ENCODE results near the gene GRPR. TPM values are rescaled to one million over a fixed set of nuclear protein-coding genes. Genes with fewer than 3 reads are reported as not detected.
"Not testable (repeated sequence)": the region's sequence is repeated elsewhere in the genome, so short reads cannot be mapped to it uniquely, and the experiment has no call there.

Gene GRPR
- total and polyA plus RNA-seq, 7 donors: 0.19 to 2.8 (median 0.83) TPM; not detected in 2

- intact Hi-C loops (cut with DNase I): no loop called here
- Histone ChIP-seq H3K4me1 (peaks cover 0 to 10% (median 0%) of the 10 kb centered on the region in 4 donors), H3K27me3 (no peaks in the 10 kb centered on the region), H3K36me3 (no peaks in the 10 kb centered on the region), H3K4me3 (no peak overlapping the region), H3K27ac (peak overlapping the region in 1 of 4 donors; percentile 59), H3K9me3 (no peaks in the 10 kb centered on the region)
- TF ChIP-seq CTCF (IDR thresholded peaks at IDR 0.05) (no peak), EP300 (IDR thresholded peaks at IDR 0.05) (no peak), POLR2A (IDR thresholded peaks at IDR 0.05) (no peak), POLR2AphosphoS5 (IDR thresholded peaks at IDR 0.05) (no peak)
- DNase-seq: no peak
Measured at GRCh38 chrX:16140983-16141382, 17.6 kb downstream of the GRPR start.

DNA sequence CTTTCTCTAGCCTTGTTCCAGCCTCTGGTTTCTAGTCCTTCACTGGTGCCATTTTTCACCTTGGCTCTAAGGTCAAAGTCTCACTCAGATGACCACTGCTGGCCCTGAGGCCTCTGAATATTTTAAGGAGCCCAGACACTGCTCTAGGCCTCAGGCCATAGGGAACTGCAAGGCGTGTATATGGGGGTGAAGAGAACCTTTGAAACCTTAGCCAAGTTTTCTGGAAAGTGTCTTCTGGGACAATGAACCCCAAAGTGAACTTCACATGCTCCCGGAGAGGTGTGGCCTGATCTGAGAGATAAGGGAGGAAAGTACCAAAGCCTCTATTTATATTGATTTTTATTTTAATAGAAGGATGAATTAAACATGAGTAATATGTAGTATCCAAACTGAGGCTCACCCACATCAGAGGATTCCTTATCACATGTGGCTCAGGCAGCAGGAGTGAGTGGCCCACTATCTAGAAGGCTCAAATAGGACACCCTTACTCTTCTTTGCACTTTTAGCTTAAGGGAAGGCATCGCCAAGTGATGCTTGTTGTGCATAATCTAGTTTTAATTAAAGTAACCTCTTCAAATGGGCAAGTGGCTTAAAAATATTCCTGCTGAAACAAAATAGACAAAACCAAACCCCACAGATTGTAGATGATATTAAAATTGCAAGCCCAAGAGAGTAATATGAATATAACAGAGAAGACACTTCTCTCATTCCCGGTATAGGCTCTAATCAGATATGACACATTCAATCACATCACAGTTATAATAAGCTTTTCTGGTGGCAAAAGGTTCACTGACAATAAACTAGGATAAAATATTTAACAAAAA lies 18.3 kb downstream of the GRPR start:
- WGBS, 2 donors: 90 to 91% methylated on average over 4 of the region's 4 CpGs
- no peaks in the 10 kb centered on the region for H3K9me3 ChIP-seq

GRCh38 chrX:16142246-16142558 lies 18.8 kb downstream of the GRPR start:
- Histone ChIP-seq H3K9me3 (no peaks in the 10 kb centered on the region), H3K4me1 (peaks cover 0 to 10% (median 0%) of the 10 kb centered on the region in 4 donors), H3K27ac (peak overlapping the region in 1 of 4 donors; percentile 45), H3K36me3 (no peaks in the 10 kb centered on the region), H3K4me3 (no peak overlapping the region), H3K27me3 (no peaks in the 10 kb centered on the region)
- TF ChIP-seq POLR2A (IDR thresholded peaks at IDR 0.05) (no peak), EP300 (IDR thresholded peaks at IDR 0.05) (no peak), POLR2AphosphoS5 (IDR thresholded peaks at IDR 0.05) (no peak), CTCF (IDR thresholded peaks at IDR 0.05) (no peak)
- intact Hi-C loops (cut with DNase I): no loop called here
- no peak for DNase-seq

More for the DNA sequence above, 18.3 kb downstream of the GRPR start:
- no peaks in the 10 kb centered on the region for H3K36me3 ChIP-seq
- DNase-seq: no peak
- no peak overlapping the region for H3K4me3 ChIP-seq
- peaks cover 0 to 10% (median 0%) of the 10 kb centered on the region in 4 donors for H3K4me1 ChIP-seq
- H3K27me3 ChIP-seq: no peaks in the 10 kb centered on the region
- intact Hi-C loops (cut with DNase I): no loop called here
- TF ChIP-seq POLR2A (IDR thresholded peaks at IDR 0.05) (no peak), EP300 (IDR thresholded peaks at IDR 0.05) (no peak), POLR2AphosphoS5 (IDR thresholded peaks at IDR 0.05) (no peak), CTCF (IDR thresholded peaks at IDR 0.05) (no peak)
- peak overlapping the region in 1 of 4 donors; percentile 59 for H3K27ac ChIP-seq

GRCh38 chrX:16143968-16144367 lies 20.6 kb downstream of the GRPR start:
- intact Hi-C loops (cut with DNase I): no loop called here
- Histone ChIP-seq H3K9me3 (no peaks in the 10 kb centered on the region), H3K27me3 (no peaks in the 10 kb centered on the region), H3K36me3 (no peaks in the 10 kb centered on the region), H3K4me3 (no peak overlapping the region), H3K4me1 (peaks cover 0 to 10% (median 0%) of the 10 kb centered on the region in 4 donors), H3K27ac (peak overlapping the region in 1 of 4 donors; percentile 45)
- no peak for DNase-seq
- TF ChIP-seq POLR2A (IDR thresholded peaks at IDR 0.05): no peak
- TF ChIP-seq EP300 (IDR thresholded peaks at IDR 0.05): no peak
- TF ChIP-seq CTCF (IDR thresholded peaks at IDR 0.05): no peak
- TF ChIP-seq POLR2AphosphoS5 (IDR thresholded peaks at IDR 0.05): no peak

DNA sequence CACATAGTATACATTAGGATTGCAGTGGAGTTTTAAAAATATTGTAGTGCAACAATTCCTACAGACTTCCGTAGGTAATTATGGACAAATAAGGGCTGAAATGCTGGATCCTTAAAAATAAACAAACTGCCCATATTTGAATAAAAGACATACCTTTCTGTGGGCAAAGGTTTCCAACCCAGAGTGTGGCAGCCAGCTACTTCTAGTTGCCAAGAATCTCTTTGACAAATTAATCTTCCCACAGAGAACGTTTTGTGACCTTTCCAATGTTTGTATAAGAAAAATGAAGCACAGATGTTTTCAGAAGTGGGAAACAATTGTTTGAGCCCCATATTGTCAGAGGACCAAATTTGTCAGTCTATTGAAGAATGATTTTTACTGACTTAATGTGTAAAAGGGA lies 21.1 kb downstream of the GRPR start:
- TF ChIP-seq POLR2A (IDR thresholded peaks at IDR 0.05) (no peak), CTCF (IDR thresholded peaks at IDR 0.05) (no peak), EP300 (IDR thresholded peaks at IDR 0.05) (no peak), POLR2AphosphoS5 (IDR thresholded peaks at IDR 0.05) (no peak)
- no peaks in the 10 kb centered on the region for H3K27me3 ChIP-seq
- intact Hi-C loops (cut with DNase I): no loop called here
- H3K27ac ChIP-seq: peak overlapping the region in 1 of 4 donors; percentile 45
- no peaks in the 10 kb centered on the region for H3K9me3 ChIP-seq
- peaks cover 0 to 10% (median 0%) of the 10 kb centered on the region in 4 donors for H3K4me1 ChIP-seq
- no peaks in the 10 kb centered on the region for H3K36me3 ChIP-seq
- no peak for DNase-seq
- no peak overlapping the region for H3K4me3 ChIP-seq
- WGBS, 2 donors: 37 to 52% methylated on average over 2 of the region's 2 CpGs

DNA sequence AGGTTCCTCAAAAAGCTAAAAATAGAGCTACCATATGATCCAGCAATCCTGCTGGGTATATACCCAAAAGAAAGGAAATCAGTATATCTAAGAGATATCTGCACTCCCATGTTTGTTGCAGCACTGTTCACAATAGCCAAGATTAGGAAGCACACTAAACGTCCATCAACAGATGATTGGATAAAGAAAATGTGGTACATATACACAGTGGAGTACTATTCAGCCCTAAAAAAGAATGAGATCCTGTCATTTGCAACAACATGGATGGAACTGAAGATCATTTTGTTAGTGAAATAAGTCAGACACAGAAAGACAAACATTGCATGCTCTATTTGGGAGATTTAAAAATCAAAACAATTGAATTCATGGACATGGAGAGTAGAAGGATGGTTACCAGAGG lies 21.7 kb downstream of the GRPR start:
- WGBS, 2 donors: 80 to 85% methylated on average over 1 of the region's 1 CpG
- intact Hi-C loops (cut with DNase I); H3K36me3 ChIP-seq; H3K4me1 ChIP-seq; DNase-seq; H3K9me3 ChIP-seq; H3K4me3 ChIP-seq; H3K27me3 ChIP-seq: not testable (repeated sequence)
- peak overlapping the region in 1 of 4 donors; percentile 38 for H3K27ac ChIP-seq
